Astrocyte (in vitro differentiated cells and primary cell): ENCODE data around the gene RIMBP2.

Source experiments
- EZH2 ChIP-seq: IDR thresholded peaks from 2 replicates; pipeline ENCODE4 v1.6.1; 2012; ENCODE audit warnings: mild to moderate bottlenecking, low read length, inconsistent platforms; ENCODE audit not compliant: insufficient read depth
- TF ChIP-seq, protein P1 (sequence below): IDR thresholded peaks from 2 replicates; pipeline ENCODE4 v1.5.1; 2011; ENCODE audit warnings: low read depth, mild to moderate bottlenecking, inconsistent platforms, low read length, moderate library complexity; ENCODE audit not compliant: insufficient read depth

- TF ChIP-seq, protein P1, sequence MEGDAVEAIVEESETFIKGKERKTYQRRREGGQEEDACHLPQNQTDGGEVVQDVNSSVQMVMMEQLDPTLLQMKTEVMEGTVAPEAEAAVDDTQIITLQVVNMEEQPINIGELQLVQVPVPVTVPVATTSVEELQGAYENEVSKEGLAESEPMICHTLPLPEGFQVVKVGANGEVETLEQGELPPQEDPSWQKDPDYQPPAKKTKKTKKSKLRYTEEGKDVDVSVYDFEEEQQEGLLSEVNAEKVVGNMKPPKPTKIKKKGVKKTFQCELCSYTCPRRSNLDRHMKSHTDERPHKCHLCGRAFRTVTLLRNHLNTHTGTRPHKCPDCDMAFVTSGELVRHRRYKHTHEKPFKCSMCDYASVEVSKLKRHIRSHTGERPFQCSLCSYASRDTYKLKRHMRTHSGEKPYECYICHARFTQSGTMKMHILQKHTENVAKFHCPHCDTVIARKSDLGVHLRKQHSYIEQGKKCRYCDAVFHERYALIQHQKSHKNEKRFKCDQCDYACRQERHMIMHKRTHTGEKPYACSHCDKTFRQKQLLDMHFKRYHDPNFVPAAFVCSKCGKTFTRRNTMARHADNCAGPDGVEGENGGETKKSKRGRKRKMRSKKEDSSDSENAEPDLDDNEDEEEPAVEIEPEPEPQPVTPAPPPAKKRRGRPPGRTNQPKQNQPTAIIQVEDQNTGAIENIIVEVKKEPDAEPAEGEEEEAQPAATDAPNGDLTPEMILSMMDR: no peak
- TF ChIP-seq EZH2: no peak
Measured at GRCh38 chr12:130465626-130466025, 250.5 kb downstream of the RIMBP2 start.
